Neural cell (in vitro differentiated cells): ENCODE results near the gene POLDIP2. TPM values are rescaled to one million over a fixed set of nuclear protein-coding genes. Genes with fewer than 3 reads are reported as not detected.

Source experiments
- H2AFZ ChIP-seq: fragments of 200-600, 300-800 bp; sonication (generic), shearing (Covaris generic); 2 replicates; pipeline ENCODE4 v1.6.0; 2014; ENCODE audit warnings: low read depth, mild to moderate bottlenecking, antibody characterized with exemption, low read length, moderate library complexity
- H3F3A ChIP-seq: fragments of 200-600 bp; shearing (Covaris generic); 2 replicates; pipeline ENCODE4 v1.6.1; 2016; ENCODE audit warnings: mild to moderate bottlenecking, moderate library complexity, mixed read lengths, antibody characterized with exemption, low read length; ENCODE audit not compliant: insufficient read depth, poor library complexity, severe bottlenecking
- H3K27ac ChIP-seq: fragments of 200-600, 300-800 bp; sonication (generic), shearing (Covaris generic); 2 replicates; pipeline ENCODE4 v1.5.1; 2014; ENCODE audit warnings: mild to moderate bottlenecking, low read length, moderate library complexity
- H3K27me3 ChIP-seq: fragments of 300-800, 200-600 bp; sonication (generic), shearing (Covaris generic); 2 replicates; pipeline ENCODE4 v1.6.0; 2014; ENCODE audit warnings: mild to moderate bottlenecking, low read depth, low read length, moderate library complexity; ENCODE audit not compliant: insufficient read depth
- H3K36me3 ChIP-seq: fragments of 300-800, 200-600 bp; sonication (generic), shearing (Covaris generic); 2 replicates; pipeline ENCODE4 v1.5.1; 2014; ENCODE audit warnings: mild to moderate bottlenecking, antibody characterized with exemption, low read length, moderate library complexity; ENCODE audit not compliant: insufficient read depth
- H3K4me2 ChIP-seq: fragments of 300-800, 200-600 bp; sonication (generic), shearing (Covaris generic); 2 replicates; pipeline ENCODE4 v1.6.0; 2014; ENCODE audit warnings: mild to moderate bottlenecking, low read length
- H3K4me3 ChIP-seq: fragments of 300-800, 200-600 bp; sonication (generic), shearing (Covaris generic); 2 replicates; pipeline ENCODE4 v1.5.1; 2014; ENCODE audit warnings: mild to moderate bottlenecking, low read length, moderate library complexity
- H3K79me2 ChIP-seq: fragments of 200-600 bp; shearing (Covaris generic); replicated peaks from 2 replicates; pipeline ENCODE4 v1.6.0; 2014; ENCODE audit warnings: mild to moderate bottlenecking, low read length, moderate library complexity; ENCODE audit not compliant: insufficient read depth
- H3K9ac ChIP-seq: fragments of 300-800, 200-600 bp; sonication (generic), shearing (Covaris generic); 2 replicates; pipeline ENCODE4 v1.6.1; 2016; ENCODE audit warnings: mild to moderate bottlenecking, low read length, mixed read lengths
- H3K9me2 ChIP-seq: fragments of 200-600 bp; shearing (Covaris generic); 2 replicates; pipeline ENCODE4 v1.6.1; 2016; ENCODE audit warnings: mild to moderate bottlenecking, low read length, mixed read lengths; ENCODE audit not compliant: insufficient read depth
- H3K9me3 ChIP-seq: fragments of 200-600, 300-800 bp; sonication (generic), shearing (Covaris generic); 2 replicates; pipeline ENCODE4 v1.6.1; 2016; ENCODE audit warnings: mild to moderate bottlenecking, mixed run types, low read length, moderate library complexity, mixed read lengths
- H4K20me1 ChIP-seq: fragments of 200-600 bp; shearing (Covaris generic); 2 replicates; pipeline ENCODE4 v1.6.1; 2016; ENCODE audit warnings: mild to moderate bottlenecking, mixed run types; ENCODE audit not compliant: insufficient read depth
- EP300 ChIP-seq: fragments of 450-650 bp; conservative IDR thresholded peaks from 2 replicates; pipeline ENCODE4 v1.6.1; 2014; ENCODE audit warnings: antibody characterized with exemption, mild to moderate bottlenecking, moderate library complexity; ENCODE audit not compliant: poor library complexity, severe bottlenecking
- EZH2 ChIP-seq: fragments of 200-600, 300-800 bp; shearing (Covaris generic), sonication (generic); IDR thresholded peaks from 2 replicates; pipeline ENCODE4 v1.6.1; 2014; ENCODE audit warnings: antibody characterized with exemption, low read length, borderline replicate concordance, mild to moderate bottlenecking; ENCODE audit not compliant: insufficient read depth, poor library complexity, severe bottlenecking
- MXI1 ChIP-seq: fragments of 450-650 bp; conservative IDR thresholded peaks from 2 replicates; pipeline ENCODE4 v1.6.1; 2014; ENCODE audit warnings: antibody characterized with exemption, mild to moderate bottlenecking; ENCODE audit not compliant: poor library complexity, severe bottlenecking
- POLR2AphosphoS5 ChIP-seq: IDR thresholded peaks from 2 replicates; pipeline ENCODE4 v1.6.1; 2012
- RAD21 ChIP-seq: fragments of 450-650 bp; conservative IDR thresholded peaks from 2 replicates; pipeline ENCODE4 v1.6.1; 2014; ENCODE audit warnings: antibody characterized with exemption, mild to moderate bottlenecking, moderate library complexity
- REST ChIP-seq: IDR thresholded peaks from 2 replicates; pipeline ENCODE4 v1.6.1; 2012; ENCODE audit warnings: borderline replicate concordance
- SMC3 ChIP-seq: fragments of 450-650 bp; conservative IDR thresholded peaks from 2 replicates; pipeline ENCODE4 v1.6.1; 2014; ENCODE audit warnings: antibody characterized with exemption, mild to moderate bottlenecking, moderate library complexity; ENCODE audit not compliant: poor library complexity
- TAF1 ChIP-seq: IDR thresholded peaks from 2 replicates; pipeline ENCODE4 v1.6.1; 2012; ENCODE audit warnings: low read depth
- polyA minus RNA-seq: library from RNA; depleted of rRNA, polyadenylated mRNA; stranded (reverse); fragments of >200 nt; gene quantifications from 2 replicates; pipeline ENCODE4 v1.2.3, GENCODE V29; 2014
- polyA plus RNA-seq: library from polyadenylated mRNA; depleted of rRNA; stranded (reverse); fragments of >200 nt; gene quantifications from 2 replicates; pipeline ENCODE4 v1.2.3, GENCODE V29; 2014

The POLDIP2 gene
- 75.4 and 84.0 TPM in 2 replicates for polyA plus RNA-seq
- 50.6 and 50.9 TPM in 2 replicates for polyA minus RNA-seq

GRCh38 chr17:28357061-28357900, at the start of gene POLDIP2:
TSS of gene POLDIP2 (minus strand) at chr17:28357527. CDS start at chr17:28357448, 79 bp downstream.
- Histone ChIP-seq H3K27ac (peak within 1 kb of the TSS; percentile 70), H3K4me3 (peak within 1 kb of the TSS; percentile 77), H3K79me2 (peaks cover 32% of the 10 kb centered on the region), H3K4me2 (peak within 1 kb of the TSS; percentile 98), H3K9ac (peak within 1 kb of the TSS; percentile 94), H3F3A (no peaks in the 10 kb centered on the region), H3K27me3 (no peaks in the 10 kb centered on the region), H3K36me3 (no peaks in the 10 kb centered on the region), H4K20me1 (no peaks in the 10 kb centered on the region), H2AFZ (peak within 1 kb of the TSS; percentile 71), H3K9me2 (no peaks in the 10 kb centered on the region), H3K9me3 (no peaks in the 10 kb centered on the region)
- TF ChIP-seq SMC3, result no peak
- TF ChIP-seq RAD21, result peak; percentile 58
- TF ChIP-seq EP300, result peak; percentile 43
- peak; percentile 93 for TF ChIP-seq POLR2AphosphoS5
- peak; percentile 90 for TF ChIP-seq MXI1
- TF ChIP-seq EZH2, result no peak
- TF ChIP-seq REST, result peak; percentile 73
- peak; percentile 74 for TF ChIP-seq TAF1

GRCh38 chr17:28406473-28406814, 49.1 kb upstream of the POLDIP2 start:
- H2AFZ ChIP-seq, result peak overlapping the region; percentile 65
- H3K27ac ChIP-seq, result no peak overlapping the region
- no peaks in the 10 kb centered on the region for H3K36me3 ChIP-seq
- peak overlapping the region; percentile 78 for H3K4me3 ChIP-seq
- TF ChIP-seq POLR2AphosphoS5 (peak; percentile 9), EP300 (no peak)
- H3K79me2 ChIP-seq, result no peaks in the 10 kb centered on the region
- no peaks in the 10 kb centered on the region for H4K20me1 ChIP-seq
- H3K27me3 ChIP-seq, result no peaks in the 10 kb centered on the region
- no peaks in the 10 kb centered on the region for H3K9me2 ChIP-seq
- H3K9ac ChIP-seq, result peak overlapping the region; percentile 69
- peak overlapping the region; percentile 73 for H3K4me2 ChIP-seq
- no peaks in the 10 kb centered on the region for H3K9me3 ChIP-seq
- H3F3A ChIP-seq, result peaks cover 4% of the 10 kb centered on the region
